Dedifferentiated amniotic fluid mesenchymal stem cell (primary cell): Measurements from ENCODE around the gene NCOA6.
"Not testable (repeated sequence)": the region's sequence is repeated elsewhere in the genome, so short reads cannot be mapped to it uniquely, and the experiment has no call there.

ENCODE experiments used
- DNase-seq: peaks from one replicate; pipeline ENCODE4 v3.0.0-alpha.2; 2016; ENCODE audit errors: extremely low spot score

NCOA6 gene

GRCh38 chr20:34829191-34829590 lies 3.7 kb upstream of the NCOA6 start:
- DNase-seq = no peak

DNA sequence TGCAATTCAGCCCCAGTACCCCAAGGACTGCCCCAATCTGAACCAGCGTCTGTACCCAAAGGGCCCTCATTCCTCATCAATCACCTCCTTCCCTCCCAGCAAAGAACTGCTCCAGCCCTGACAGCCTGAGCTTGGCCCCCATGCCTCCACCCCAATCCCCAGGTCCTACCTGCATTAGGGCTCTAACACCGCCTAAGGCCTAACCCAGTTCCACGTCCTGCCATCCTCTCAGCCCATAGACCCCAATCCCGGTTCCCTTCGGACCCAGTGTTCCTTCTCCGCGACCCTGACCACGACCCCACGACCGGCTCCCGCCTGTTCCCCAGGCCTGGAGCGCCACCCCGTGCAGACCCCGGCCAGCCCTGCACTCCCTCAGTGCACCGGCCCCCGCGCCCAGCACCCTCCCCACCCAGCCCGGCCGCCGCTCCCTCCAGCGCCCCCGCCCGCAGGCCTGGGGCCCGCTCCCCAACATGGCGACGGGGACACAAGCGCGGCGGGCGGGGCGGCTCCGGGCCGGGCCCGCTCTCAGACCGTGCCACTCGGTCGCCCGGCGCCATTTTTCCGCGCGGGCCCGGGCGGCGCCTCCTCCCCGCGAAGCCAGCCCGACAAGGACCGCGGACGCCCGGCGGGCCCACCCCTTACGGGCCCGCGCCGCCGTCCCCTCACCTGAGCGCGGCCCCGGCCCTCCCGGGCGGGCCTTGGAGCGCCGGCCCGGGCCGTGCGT lies 483 bp downstream of the NCOA6 start:
- peak; percentile 26 for DNase-seq

- peak; percentile 15 for DNase-seq
These were observed 1.0 kb downstream of the NCOA6 start for GRCh38 chr20:34824452-34824805.

DNA sequence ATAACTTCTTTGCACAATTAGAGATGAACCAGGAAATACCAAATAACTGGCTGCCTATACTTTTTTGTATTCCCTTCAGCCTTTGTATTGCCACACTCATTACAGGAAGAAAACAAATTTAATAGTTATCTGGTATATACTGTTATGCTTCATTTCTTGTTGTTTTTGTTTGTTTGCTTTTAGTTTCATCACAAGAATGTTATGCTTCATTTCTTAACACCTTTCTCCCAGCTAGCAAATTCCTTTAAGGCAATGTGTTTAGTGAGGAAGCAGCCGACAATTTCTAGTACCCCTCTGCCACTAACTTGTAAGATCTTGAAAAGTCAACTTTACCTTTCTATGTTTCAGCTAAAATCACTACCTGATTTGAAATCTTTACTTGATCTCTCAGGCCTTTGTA lies 1.4 kb downstream of the NCOA6 start:
- no peak for DNase-seq

DNA sequence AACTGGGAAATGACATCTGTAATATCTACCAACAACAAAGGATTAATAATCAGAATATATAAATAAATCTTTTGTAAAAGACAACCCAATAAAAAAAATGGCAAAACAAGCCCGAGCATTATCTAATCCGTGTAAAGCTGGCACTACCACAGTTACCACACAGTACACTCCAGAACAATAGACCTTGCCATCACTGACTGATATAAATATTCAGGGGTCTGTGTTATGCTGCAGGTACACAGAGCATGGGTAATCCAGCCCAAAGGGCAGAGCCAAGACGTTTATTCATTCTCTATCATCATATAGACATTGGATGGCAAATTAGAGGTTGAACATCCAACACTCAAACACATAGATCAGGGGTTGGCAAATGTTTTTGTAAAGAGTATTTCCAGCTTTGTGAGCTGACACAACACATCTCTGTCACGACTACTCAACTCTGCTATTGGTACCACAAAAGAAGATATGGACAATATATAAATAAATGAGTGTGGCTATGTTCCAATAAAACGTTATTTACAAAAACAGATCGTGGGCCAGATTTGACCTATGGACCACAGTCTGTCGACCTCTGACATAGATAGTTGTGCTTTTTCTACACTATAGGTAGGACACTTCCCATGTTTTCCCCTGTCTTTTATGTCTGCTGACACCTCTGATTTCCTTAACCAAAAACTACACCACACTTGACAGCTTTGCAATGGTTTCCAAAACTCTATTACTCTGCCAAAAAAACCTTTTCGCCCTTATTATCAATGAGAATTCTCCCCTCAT lies 4.5 kb downstream of the NCOA6 start:
- DNase-seq = no peak

DNA sequence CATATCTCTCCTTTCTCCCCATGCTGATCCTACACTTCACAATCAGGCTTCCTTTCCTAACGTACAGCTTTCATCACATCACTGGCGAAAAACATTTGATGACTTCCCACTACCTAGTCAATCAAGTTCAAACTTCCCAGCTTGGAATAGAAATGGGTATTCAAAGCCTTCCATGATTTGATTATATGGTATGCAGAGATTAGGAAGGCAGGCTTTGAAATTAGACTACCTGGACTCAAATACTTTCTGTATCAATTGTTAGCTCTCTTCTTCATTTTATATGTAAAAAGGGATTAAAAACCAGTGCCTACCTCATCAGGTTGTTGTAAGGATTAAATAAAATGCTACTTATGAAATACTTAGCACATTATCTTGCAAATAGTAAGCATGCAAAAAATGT lies 7.7 kb downstream of the NCOA6 start:
- no peak for DNase-seq

- DNase-seq = no peak
These were observed 8.4 kb downstream of the NCOA6 start for GRCh38 chr20:34817072-34817471.

GRCh38 chr20:34815636-34816035 lies 9.8 kb downstream of the NCOA6 start:
- no peak for DNase-seq

DNA sequence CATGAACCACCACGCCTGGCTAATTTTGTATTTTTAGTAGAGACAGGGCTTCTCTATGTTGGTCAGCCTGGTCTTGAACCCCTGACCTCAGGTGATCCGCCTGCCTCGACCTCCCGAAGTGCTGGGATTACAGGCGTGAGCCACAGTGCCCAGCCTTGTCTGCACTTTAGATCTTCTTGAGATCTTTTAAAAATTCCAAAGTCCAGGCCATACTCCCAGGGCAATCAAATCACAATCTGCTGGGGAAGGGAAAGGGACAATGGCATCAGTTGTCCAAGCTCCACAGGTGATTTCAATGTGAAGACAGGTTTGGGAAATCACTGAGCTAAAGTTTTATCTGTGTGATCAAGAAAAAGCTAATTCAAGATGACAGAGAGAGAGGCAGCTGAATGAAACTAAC lies 16.9 kb downstream of the NCOA6 start:
- no peak for DNase-seq

- not testable (repeated sequence) for DNase-seq
These were observed 17.4 kb downstream of the NCOA6 start for GRCh38 chr20:34807944-34808465.

DNA sequence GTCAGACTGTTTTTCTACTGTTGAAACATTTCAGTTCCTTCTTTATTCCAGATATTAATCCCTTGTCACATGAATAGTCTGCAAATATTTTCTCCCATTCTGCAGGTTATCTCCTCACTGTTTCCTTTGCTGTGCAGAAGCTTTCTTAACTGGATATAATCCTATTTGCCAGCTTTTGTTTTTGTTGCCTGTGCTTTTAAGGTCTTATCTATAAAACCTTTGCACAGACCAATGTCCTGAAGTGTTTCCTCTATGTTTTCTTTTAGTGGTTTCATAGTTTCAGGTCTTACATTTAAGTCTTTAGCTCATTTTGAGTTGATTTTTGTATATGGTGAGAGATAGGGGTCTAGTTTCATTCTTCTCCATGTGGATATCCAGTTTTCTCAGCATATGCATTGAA lies 19.2 kb downstream of the NCOA6 start:
- DNase-seq = no peak

- DNase-seq = no peak
These were observed 26.6 kb downstream of the NCOA6 start for GRCh38 chr20:34798871-34799270.

DNA sequence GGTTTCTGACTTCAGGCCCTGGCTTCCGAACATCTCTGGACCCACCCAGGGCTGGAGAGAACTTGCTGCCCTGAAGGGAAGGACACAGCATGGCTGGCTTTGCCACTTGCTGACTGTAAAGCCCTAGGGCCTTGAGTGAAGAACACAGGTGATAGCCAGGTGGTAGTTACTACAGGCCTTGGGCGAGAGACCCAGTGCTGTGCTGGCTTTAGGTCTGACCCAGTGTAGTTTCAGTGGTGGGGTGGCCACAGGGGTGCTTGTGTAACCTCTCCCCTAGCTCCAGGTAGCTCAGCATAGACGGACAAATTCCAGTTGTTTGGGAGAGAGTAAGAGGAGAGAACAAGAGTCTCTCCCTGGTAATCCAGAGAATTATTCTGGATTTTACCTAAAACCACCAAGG lies 27.1 kb downstream of the NCOA6 start:
- DNase-seq = no peak

DNA sequence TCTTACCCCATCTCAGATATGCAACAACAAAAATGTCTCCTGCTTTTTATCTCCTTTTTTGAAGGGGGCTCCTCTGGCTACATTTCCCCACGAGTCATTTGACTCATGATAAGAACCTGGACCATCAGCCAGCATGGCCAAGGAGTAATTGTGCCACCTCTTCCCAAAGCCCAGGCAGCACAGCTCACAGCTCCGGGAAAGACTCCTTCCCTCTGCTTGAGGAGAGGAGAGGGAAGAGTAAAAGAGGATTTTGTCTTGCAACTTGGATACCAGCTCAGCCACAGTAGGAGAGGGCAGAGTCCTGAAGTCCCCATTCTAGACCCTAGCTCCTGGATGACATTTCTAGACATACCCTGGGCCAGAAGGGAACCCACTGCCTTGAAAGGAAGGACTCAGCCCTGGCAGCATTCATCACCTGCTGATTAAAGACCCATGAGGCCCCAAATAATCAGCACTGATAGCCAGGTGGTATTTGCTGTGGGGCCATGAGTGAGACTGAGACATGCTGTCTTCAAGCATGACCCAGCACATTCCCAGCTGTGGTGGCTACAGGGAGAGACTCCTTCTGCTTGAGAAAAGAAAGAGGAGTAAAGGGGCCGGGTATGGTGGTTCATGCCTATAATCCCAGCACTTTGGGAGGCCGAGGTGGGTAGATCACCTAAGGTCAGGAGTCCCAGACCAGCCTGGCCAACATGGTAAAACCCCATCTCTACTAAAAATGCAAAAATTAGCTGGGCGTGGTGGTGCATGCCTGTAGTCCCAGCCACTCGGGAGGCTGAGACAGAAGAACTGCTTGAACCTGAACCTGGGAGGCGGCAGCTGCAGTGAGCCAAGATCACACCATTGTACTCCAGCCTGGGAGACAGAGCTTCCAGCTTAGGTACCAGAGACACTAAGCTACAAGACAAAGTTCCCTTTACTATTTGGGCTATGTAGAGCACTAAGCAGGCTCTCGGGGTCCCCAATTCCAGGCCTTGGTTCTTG lies 28.1 kb downstream of the NCOA6 start:
- DNase-seq = no peak

- DNase-seq = no peak
These were observed 31.4 kb downstream of the NCOA6 start for GRCh38 chr20:34794006-34794585.

- DNase-seq = no peak
These were observed 32.6 kb downstream of the NCOA6 start for GRCh38 chr20:34792687-34793363.

GRCh38 chr20:34791289-34792020 lies 34.0 kb downstream of the NCOA6 start:
- peak; percentile 94 for DNase-seq

DNA sequence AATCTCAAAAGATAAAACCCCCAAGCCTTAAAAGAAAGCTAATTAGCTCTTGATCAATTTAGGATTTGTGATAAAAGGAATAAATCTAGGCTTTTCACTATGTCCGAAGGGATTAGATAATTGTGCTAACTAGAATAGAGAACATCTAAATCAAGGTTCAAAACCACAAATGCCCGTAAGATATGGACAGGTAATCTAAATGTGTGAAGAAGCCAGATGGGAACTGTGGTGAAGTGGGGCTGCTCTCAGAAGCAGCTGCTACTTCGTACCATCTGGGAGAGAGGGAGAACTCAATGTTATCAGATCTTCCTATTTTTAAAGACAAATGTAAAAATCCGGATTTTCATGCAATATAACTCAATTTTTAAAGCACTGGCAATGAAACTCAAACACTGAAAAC lies 44.2 kb downstream of the NCOA6 start:
- no peak for DNase-seq

DNA sequence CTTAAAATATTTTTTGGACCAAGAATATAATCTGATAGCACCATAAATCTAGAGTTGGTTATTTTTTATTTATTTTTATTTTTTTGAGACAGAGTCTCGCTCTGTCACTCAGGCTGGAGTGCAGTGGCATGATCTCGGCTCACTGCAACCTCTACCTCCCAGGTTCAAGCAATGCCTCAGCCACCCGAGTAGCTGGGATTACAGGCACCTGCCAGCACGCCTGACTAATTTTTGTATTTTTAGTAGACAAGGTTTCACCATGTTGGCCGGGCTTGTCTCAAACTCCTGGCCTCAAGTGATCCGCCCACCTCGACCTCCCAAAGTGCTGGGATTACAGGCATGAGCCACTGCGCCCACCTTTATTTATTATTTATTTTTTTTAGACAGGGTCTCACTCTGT lies 45.2 kb downstream of the NCOA6 start:
- not testable (repeated sequence) for DNase-seq

GRCh38 chr20:34776177-34776576 lies 49.3 kb downstream of the NCOA6 start:
- no peak for DNase-seq
